NCI-H446 treated with DMSO at 0.1 percent for 48 hours (cell line): ENCODE results near the gene NXPH1.

Source experiments
- DNase-seq: peaks from one replicate; lab custom pipeline; 2025; lab: John Stamatoyannopoulos, UW

NXPH1 gene

GRCh38 chr7:8436965-8437364, 3.6 kb downstream of the NXPH1 start:
- DNase-seq: no peak

GRCh38 chr7:8437606-8438005, 4.2 kb downstream of the NXPH1 start:
- DNase-seq: no peak

DNA sequence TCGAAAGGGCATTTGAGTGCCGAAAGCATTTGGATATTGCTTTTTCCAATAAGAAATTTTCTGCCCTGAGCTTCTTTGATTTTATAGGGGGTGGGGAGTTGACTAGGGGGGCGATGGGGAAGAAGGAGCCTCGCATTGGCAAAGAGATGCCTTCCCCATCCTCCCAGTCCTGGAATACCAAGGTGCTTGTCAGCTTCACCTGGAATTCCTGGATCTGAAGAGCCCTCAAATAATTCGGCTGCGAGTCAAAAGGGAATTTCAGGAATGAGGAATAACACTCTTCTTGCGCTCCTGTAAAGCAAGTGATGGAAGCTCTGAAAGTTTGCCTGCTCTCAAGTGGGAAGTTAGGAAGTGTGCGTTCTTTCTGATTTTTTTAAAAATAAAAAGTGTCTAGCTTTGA, 7.3 kb downstream of the NXPH1 start:
- no peak for DNase-seq

- DNase-seq: no peak
These were observed 7.9 kb downstream of the NXPH1 start for GRCh38 chr7:8441106-8441965.

DNA sequence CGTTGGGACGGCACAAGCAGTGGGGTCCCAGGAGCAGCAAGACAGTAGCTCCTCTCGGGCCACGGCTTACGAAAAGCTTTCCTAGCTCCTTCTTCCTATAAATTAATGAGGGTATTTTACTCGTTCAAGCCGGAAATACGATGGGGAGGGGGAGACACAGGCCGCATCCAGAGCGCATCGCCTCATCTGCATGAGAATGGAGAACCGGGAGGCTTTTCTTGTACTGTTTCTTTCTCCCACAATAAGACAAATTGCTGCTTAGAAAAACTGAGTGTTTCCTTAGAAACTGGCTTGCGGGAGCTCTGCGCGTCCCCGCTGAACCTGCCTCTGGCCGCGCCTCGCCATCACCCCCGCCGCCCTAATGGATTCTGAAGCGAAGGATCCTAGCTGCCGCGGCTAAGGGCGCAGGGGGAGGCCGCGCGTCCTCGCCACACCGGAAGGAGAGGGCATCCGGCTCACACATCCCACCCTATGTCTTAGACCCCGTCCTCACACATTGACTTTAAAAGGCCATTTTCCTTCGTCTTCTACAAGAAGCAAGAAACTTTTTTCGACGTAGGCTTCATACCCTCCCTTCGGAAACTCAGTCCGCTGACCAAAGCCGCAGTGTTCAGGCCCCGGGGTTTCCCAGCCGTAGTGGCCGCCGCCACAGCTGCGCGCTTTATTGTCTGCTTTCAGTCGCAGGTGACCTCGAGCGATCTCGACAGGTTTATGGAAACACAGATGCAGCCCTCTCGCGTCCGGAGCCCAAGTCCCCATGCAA, 8.8 kb downstream of the NXPH1 start:
- no peak for DNase-seq

DNA sequence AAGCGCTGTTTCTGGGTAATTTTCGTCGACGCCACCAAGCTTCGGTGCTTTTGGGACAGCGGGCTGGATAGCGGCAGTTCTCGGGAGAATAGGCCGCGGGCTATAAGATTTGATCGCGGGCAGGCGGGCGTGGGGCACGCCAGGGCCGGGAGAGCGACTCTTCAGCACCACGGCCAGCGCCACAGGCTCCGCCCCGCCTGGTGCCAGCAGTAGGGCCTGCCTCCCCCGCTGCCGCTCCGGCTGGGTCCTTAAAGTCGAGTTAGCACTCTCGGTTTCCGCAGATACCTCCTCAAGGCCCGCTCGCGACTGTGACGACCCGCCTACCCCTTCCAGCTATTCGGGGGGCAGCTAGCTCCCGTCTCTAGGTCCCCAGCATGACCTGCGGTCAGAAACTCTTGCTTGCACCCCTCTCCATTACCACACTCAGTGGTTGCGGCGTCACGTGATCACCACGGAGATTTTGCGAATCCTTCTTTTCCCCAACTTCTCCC, 9.4 kb downstream of the NXPH1 start:
- DNase-seq: no peak

GRCh38 chr7:8443576-8444467, 10.4 kb downstream of the NXPH1 start:
- DNase-seq: no peak

DNA sequence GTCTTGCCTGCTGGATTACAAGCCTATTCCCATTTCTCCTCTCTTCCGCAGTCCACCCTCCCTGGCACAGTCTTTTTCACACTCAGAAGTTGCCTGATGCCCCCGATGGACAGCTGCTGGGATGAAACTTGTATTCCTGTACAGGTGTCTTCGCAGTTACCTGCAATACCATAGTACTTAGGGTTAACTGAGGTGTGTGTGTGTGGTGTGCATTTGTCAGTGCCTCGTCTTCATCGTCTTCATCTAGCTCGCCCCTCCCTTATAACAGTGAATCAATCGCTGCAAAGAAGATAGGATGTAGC, 11.0 kb downstream of the NXPH1 start:
- no peak for DNase-seq

GRCh38 chr7:8453535-8453934, 20.1 kb downstream of the NXPH1 start:
- DNase-seq: no peak

DNA sequence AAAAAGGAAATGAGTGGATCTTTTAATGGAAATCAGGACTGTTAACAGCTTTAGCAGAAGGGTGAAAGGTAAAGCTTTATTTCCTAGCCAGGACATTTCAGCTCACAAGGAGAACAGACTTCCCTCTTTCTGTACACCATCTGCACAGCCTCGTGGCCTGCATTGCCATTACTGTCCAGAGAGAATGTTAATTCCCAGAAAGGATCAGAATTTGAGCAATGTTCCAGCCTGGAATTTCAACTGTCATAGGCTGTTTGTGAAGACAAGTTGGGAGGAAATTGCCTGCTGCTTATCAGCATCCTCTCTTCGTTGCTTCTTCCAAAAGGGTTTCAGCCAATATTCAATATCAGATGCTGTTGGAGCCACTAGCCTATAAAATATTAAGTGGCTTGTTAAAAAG, 22.0 kb downstream of the NXPH1 start:
- DNase-seq: no peak

- DNase-seq: no peak
These were observed 28.9 kb downstream of the NXPH1 start for GRCh38 chr7:8462309-8462708.

- DNase-seq: no peak
These were observed 31.9 kb downstream of the NXPH1 start for GRCh38 chr7:8465338-8465737.

DNA sequence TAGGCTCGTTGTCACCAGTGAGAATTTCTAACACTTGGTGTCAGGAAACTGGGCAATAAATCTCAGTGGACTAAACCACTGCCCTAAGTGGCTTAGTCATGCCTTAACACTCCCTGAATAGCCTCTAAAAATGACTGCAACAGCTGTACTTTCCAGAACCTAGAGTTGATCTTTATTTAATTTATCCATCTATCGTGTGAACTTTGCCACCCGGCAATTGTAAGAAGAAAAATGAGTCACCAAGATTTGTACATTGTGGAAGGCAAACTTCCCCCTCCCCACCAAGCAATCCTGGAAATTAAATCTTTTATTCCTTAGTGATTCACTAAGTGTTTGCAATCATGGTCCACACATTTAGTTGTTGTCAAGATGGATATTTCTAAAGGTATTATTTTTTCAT, 47.1 kb downstream of the NXPH1 start:
- no peak for DNase-seq

- no peak for DNase-seq
These were observed 47.7 kb downstream of the NXPH1 start for GRCh38 chr7:8481096-8481495.

DNA sequence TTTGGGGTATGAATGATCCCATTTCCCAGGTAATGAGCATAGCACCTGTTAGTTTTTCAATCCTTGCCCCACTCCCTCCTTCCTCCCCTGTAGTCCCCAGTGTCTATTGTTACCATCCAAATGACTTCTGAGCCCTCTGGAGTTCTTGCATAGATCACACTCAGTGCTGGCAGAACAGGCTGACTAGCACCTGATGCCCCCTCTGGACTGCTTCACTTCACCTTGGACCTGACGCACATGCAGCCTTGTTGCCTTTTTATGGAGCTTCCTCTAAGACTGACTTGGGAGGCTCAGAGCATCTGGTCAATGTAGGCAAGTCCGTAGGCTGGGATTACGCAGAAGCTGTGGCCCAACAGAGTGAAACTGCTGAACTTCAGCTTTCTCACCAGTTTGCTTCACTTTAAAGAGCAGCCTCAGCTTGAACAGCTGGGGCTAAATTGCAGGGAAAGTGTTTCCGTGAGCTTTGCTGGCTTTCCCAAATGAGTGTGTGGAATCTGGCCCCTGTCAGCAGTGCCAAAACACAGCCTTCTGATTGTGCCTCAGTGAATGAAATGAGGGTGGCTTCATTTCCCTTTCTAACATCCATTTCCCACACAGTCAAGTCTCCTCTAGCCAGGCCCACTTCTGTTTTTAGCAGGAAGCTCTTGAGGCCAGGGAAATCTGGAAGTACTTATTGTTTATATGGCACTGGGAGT, 48.5 kb downstream of the NXPH1 start:
- DNase-seq: no peak

DNA sequence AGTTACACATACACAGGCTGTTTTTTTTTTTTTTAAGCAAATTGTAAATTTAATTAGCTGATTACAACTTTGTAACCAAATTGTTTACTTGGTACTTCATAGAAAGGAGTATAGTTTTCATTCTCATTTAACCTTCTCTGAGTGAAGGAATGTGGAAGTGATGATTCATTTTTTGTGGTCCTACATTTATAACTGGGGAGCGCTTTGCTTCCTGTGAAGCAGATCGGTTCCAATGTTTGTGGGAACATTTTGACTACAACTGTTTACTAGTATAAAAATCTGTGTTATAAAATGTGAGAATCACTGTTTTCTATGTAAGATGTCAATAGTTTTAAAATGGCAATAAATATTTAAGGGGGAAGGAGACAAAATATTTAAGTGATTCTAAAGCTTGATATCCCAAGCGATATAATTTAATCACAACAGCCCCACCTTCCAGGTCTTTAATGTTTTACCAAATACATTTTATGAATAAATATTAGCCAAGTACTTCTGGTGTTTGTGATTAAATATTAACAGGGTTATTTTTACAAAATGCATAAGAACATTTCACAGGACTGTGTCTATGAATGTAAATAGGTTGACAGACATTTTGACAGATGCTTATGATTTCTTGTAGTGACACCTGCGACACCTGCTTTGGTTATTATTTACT, 57.1 kb downstream of the NXPH1 start:
- no peak for DNase-seq

DNA sequence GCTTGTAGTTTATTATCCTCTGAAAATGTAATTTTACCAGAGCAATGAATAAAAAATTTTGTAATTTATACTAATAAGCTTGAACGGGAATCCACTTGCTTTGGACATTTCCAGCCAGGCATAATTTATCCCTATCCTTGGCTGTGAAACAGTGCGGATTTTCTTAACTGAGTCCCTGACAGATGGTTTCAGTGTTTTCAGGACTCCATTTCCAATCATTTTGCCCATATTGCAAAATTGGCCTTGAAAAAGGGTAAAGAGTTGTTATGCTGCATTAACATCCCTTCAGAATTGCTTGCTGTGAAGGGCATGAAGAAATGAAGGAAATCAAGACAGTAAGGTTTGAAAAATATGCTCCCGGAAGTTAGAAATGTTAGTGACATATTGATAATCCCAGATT, 57.7 kb downstream of the NXPH1 start:
- DNase-seq: peak; percentile 20

GRCh38 chr7:8491544-8492489, 58.4 kb downstream of the NXPH1 start:
- no peak for DNase-seq

GRCh38 chr7:8499128-8499527, 65.7 kb downstream of the NXPH1 start:
- DNase-seq: no peak

DNA sequence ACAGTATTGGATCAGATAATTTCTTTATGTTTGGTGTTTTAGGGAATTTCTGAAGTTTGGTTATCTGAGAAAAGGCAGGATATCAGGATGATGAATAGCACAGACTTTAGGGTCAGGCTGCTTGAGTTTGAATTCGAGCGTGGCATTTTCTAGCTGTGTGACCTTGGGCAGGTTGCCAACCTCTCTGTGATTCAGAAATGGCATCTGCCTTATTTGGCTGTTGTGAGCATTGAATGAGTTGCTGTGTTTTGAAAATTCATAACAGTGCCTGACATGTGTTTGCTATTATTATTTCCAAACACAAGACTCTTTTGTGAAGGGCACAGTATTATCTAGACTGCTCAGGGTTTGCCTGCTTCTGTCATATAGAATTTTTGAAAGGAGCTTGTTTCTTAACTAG, 66.9 kb downstream of the NXPH1 start:
- peak; percentile 67 for DNase-seq
